HCT116 (cell line): ENCODE measurements around the gene SLC25A1. TPM values are rescaled to one million over a fixed set of nuclear protein-coding genes. Genes with fewer than 3 reads are reported as not detected.

Source experiments
- ATAC-seq: fragments of 200-7000 bp; cut with Tn5 transposase; 2 replicates; pipeline ENCODE4 v1.9.1; 2020; ENCODE audit warnings: mild to moderate bottlenecking, moderate library complexity
- BruUV-seq: library from RNA; stranded (reverse); fragments of 400-500 nt; replicated peaks from 2 replicates; lab custom pipeline; 2021; lab: Mats Ljungman, UMichigan
- CTCF ChIA-PET: fragments of 300-600 bp; sonication (Branson Sonifier 250); formaldehyde crosslinking; loops from one replicate; lab custom pipeline; 2021; ENCODE audit warnings: antibody characterized with exemption; lab: Charles Lee
- POLR2A ChIA-PET: fragments of 300-600, 350-600 bp; sonication (Branson Sonifier 250); formaldehyde crosslinking; loops from one replicate; lab custom pipeline; 2021; ENCODE audit warnings: antibody characterized with exemption; lab: Charles Lee
- RAD21 ChIA-PET, 2 experiments: fragments of 300-600 bp; sonication (Branson Sonifier 250); formaldehyde crosslinking; loops; one replicate each; lab custom pipeline; 2023; ENCODE audit warnings: low total read pairs in 2 of 2; ENCODE audit not compliant: uncharacterized antibody in 2 of 2, unreplicated experiment in 2 of 2, low non-redundant PET in 1 of 2; lab: Charles Lee
- DNase-seq: peaks from one replicate; pipeline ENCODE4 v3.0.0-alpha.2; 2010; ENCODE audit warnings: low read depth, low spot score
- H2AFZ ChIP-seq: fragments of 200-600 bp; shearing (Covaris generic), sonication (generic); 2 replicates; pipeline ENCODE4 v1.6.1; 2017; ENCODE audit warnings: low read depth, mixed run types, mixed read lengths, antibody characterized with exemption, low read length; ENCODE audit not compliant: poor library complexity, severe bottlenecking
- H3K27ac ChIP-seq: 2 replicates; pipeline ENCODE4 v1.5.1; 2012; ENCODE audit warnings: low read depth, low read length
- H3K27me3 ChIP-seq: fragments of 200-600 bp; sonication (generic); 2 replicates; pipeline ENCODE4 v1.6.1; 2016; ENCODE audit warnings: mixed run types, low read length, mixed read lengths; ENCODE audit not compliant: insufficient read depth
- H3K36me3 ChIP-seq, 2 experiments: fragments of 200-500 bp in 1 of 2; fragments of 200-600 bp in 1 of 2; sonication (Bioruptor generic) in 1 of 2; sonication (generic) in 1 of 2; 2 replicates each; pipeline versions ENCODE4 v1.5.1 to v1.6.1; 2014 to 2016; ENCODE audit warnings: low read length in 2 of 2, inconsistent platforms in 1 of 2, mixed read lengths in 1 of 2, mixed run types in 1 of 2; ENCODE audit not compliant: insufficient read depth in 2 of 2, control insufficient read depth in 1 of 2
- H3K4me1 ChIP-seq, 2 experiments: fragments of 200-600 bp in 1 of 2; sonication (generic) in 1 of 2; 2 replicates each; pipeline versions ENCODE4 v1.5.1 to v1.6.1; 2012 to 2017; ENCODE audit warnings: low read length in 2 of 2, inconsistent platforms in 1 of 2, mild to moderate bottlenecking in 1 of 2, mixed read lengths in 1 of 2, mixed run types in 1 of 2, moderate library complexity in 1 of 2; ENCODE audit not compliant: insufficient read depth in 2 of 2, control insufficient read depth in 1 of 2
- H3K4me2 ChIP-seq: fragments of 200-600 bp; sonication (generic); 2 replicates; pipeline ENCODE4 v1.6.1; 2017; ENCODE audit warnings: mixed run types, low read length, mixed read lengths
- H3K4me3 ChIP-seq, 2 experiments: fragments of 200-600 bp in 1 of 2; sonication (generic) in 1 of 2; replicated peaks in 1 of 2; 2 replicates each; pipeline ENCODE4 v1.5.1; 2011 to 2016; ENCODE audit warnings: low read length in 2 of 2, control low read depth in 1 of 2, low read depth in 1 of 2, mild to moderate bottlenecking in 1 of 2, mixed read lengths in 1 of 2, mixed run types in 1 of 2
- H3K79me2 ChIP-seq: fragments of 200-600 bp; sonication (generic); 2 replicates; pipeline ENCODE4 v1.6.1; 2017; ENCODE audit warnings: mild to moderate bottlenecking, mixed run types, low read length, moderate library complexity, mixed read lengths; ENCODE audit not compliant: insufficient read depth
- H3K9ac ChIP-seq: fragments of 200-600 bp; sonication (generic); 2 replicates; pipeline ENCODE4 v1.6.1; 2016; ENCODE audit warnings: low read length, mixed read lengths
- H3K9me2 ChIP-seq: fragments of 200-600 bp; sonication (generic), shearing (Covaris generic); 2 replicates; pipeline ENCODE4 v1.6.1; 2017; ENCODE audit warnings: mixed run types, mild to moderate bottlenecking, moderate library complexity; ENCODE audit not compliant: insufficient read depth
- H3K9me3 ChIP-seq, 2 experiments: fragments of 200-500 bp in 1 of 2; fragments of 200-600 bp in 1 of 2; sonication (Bioruptor generic) in 1 of 2; sonication (generic) in 1 of 2; 2 replicates each; pipeline ENCODE4 v1.6.1; 2014 to 2017; ENCODE audit warnings: low read length in 2 of 2, mixed read lengths in 2 of 2, inconsistent platforms in 1 of 2, low read depth in 1 of 2, mild to moderate bottlenecking in 1 of 2, mixed run types in 1 of 2, moderate library complexity in 1 of 2; ENCODE audit not compliant: control insufficient read depth in 1 of 2, insufficient read depth in 1 of 2
- H4K20me1 ChIP-seq: fragments of 200-600 bp; sonication (generic), shearing (Covaris generic); 2 replicates; pipeline ENCODE4 v1.6.1; 2017; ENCODE audit warnings: mixed run types, mild to moderate bottlenecking, moderate library complexity; ENCODE audit not compliant: insufficient read depth
- RAD21 ChIP-seq: IDR thresholded peaks from 2 replicates; pipeline ENCODE4 v1.6.1; 2012; ENCODE audit warnings: low read depth, mild to moderate bottlenecking
- SP1 ChIP-seq: IDR thresholded peaks from 2 replicates; pipeline ENCODE4 v1.6.1; 2012; ENCODE audit warnings: low read depth
- TCF7L2 ChIP-seq: IDR thresholded peaks from 2 replicates; pipeline ENCODE4 v1.7.0; 2011; ENCODE audit warnings: borderline replicate concordance, inconsistent platforms; ENCODE audit not compliant: insufficient read depth, insufficient read length; ENCODE audit errors: extremely low read depth
- ZFX ChIP-seq: fragments of 450-650 bp; IDR thresholded peaks from 2 replicates; pipeline ENCODE4 v1.6.1; 2017
- intact Hi-C: fragments of 100-400 bp; cut with micrococcal nuclease; formaldehyde crosslinking; loops from 2 replicates; pipeline ENCODE4 v1.10.0; 2022
- total RNA-seq: library from RNA; stranded (reverse); gene quantifications from one replicate; pipeline ENCODE4 v1.2.1, GENCODE V29; 2021; ENCODE audit not compliant: unreplicated experiment

The SLC25A1 gene
- total RNA-seq, 1 experiment from 2014 or later, result 146 TPM

GRCh38 chr22:19172213-19173046 lies 6.1 kb downstream of the SLC25A1 start:
- no peaks in the 10 kb centered on the region for H3K9me2 ChIP-seq
- no peak for DNase-seq
- ChIA-PET POLR2A (no interaction called here), RAD21 (no interaction called here), CTCF (no interaction called here)
- peak overlapping the region; percentile 99 for H3K9ac ChIP-seq
- no peak for ATAC-seq
- H3K4me1 ChIP-seq, result peaks cover 9 to 62% of the 10 kb centered on the region in 2 experiments
- peaks cover 54% of the 10 kb centered on the region for H3K79me2 ChIP-seq
- peak overlapping the region; percentile 99 for H3K4me2 ChIP-seq
- BruUV-seq, result no TSS peak
- H2AFZ ChIP-seq, result no peak overlapping the region
- peaks cover 12% of the 10 kb centered on the region for H3K27me3 ChIP-seq
- intact Hi-C loops, result no loop called here
- H3K4me3 ChIP-seq, result peak overlapping the region; percentile 98
- H3K9me3 ChIP-seq, result no peaks in the 10 kb centered on the region
- no peak for TF ChIP-seq SP1
- 0 out of 2 replicates have a peak, but pooled peaks have one; percentile 4 for TF ChIP-seq ZFX
- TF ChIP-seq, all 23 proteins: peak for 1
- H4K20me1 ChIP-seq, result no peaks in the 10 kb centered on the region
- H3K36me3 ChIP-seq, result no peaks in the 10 kb centered on the region
- peak overlapping the region; percentile 88 for H3K27ac ChIP-seq

- intact Hi-C loops, result no loop called here
- ChIA-PET POLR2A (no interaction called here), CTCF (interaction anchor here (1.2 kb wide), 1 partner anchor 25 kb away, joined by 3 read pairs; the partner anchor contains the start of gene ESS2), RAD21 (no interaction called here)
- Histone ChIP-seq H2AFZ (no peak overlapping the region), H3K4me2 (peak overlapping the region; percentile 99), H3K36me3 (no peaks in the 10 kb centered on the region), H3K9ac (no peak overlapping the region), H3K4me1 (peaks cover 4 to 37% of the 10 kb centered on the region in 2 experiments; a peak in 3 of 4 replicates), H3K27me3 (peaks cover 12% of the 10 kb centered on the region), H3K4me3 (no peak overlapping the region), H3K79me2 (peaks cover 35% of the 10 kb centered on the region), H3K27ac (no peak overlapping the region), H4K20me1 (no peaks in the 10 kb centered on the region), H3K9me2 (no peaks in the 10 kb centered on the region), H3K9me3 (no peaks in the 10 kb centered on the region)
- no peak for ATAC-seq
- DNase-seq, result no peak
- TF ChIP-seq TCF7L2 (no peak), RAD21 (no peak)
- BruUV-seq, result no TSS peak
These were observed 8.6 kb downstream of the SLC25A1 start for GRCh38 chr22:19169947-19170318.
